Activated naive CD4-positive, alpha-beta T cell treated with anti-CD3 and anti-CD28 coated beads, Interleukin-2, amount 10 ng/mL, durations not matched to agents 7 days and 5 days (primary cell): ENCODE results near the gene ZNF865.

Experiments used
- CTCF ChIA-PET: fragments of 350-600 bp; sonication (Branson Sonifier 250); formaldehyde crosslinking; loops from one replicate; lab custom pipeline; 2021; ENCODE audit warnings: antibody characterized with exemption; lab: Charles Lee
- DNase-seq: peaks from one replicate; pipeline ENCODE4 v3.0.0-alpha.2; 2020
- H3K27ac Mint-ChIP-seq: one replicate; pipeline ENCODE4 v1.8.0; 2021; ENCODE audit warnings: mild to moderate bottlenecking, moderate library complexity, mixed read lengths
- H3K27me3 Mint-ChIP-seq: one replicate; pipeline ENCODE4 v1.8.0; 2021; ENCODE audit warnings: mild to moderate bottlenecking, mixed read lengths
- H3K36me3 Mint-ChIP-seq: one replicate; pipeline ENCODE4 v1.8.0; 2021; ENCODE audit warnings: mixed read lengths
- H3K4me1 Mint-ChIP-seq: one replicate; pipeline ENCODE4 v1.8.0; 2021; ENCODE audit warnings: mixed read lengths
- H3K4me3 Mint-ChIP-seq: one replicate; pipeline ENCODE4 v1.8.0; 2021; ENCODE audit warnings: mild to moderate bottlenecking, moderate library complexity, mixed read lengths
- H3K9me3 Mint-ChIP-seq: one replicate; pipeline ENCODE4 v1.8.0; 2021; ENCODE audit warnings: mixed read lengths

ZNF865 gene

GRCh38 chr19:55652311-55653128, 47.1 kb downstream of the ZNF865 start:
- CTCF ChIA-PET: interaction anchor here (0.7 to 1.6 kb wide), 5 partner anchors 9 to 640 kb away, joined by 3 to 23 read pairs (median 4); partner anchors contain the start of gene ZNF581
- peaks cover 19% of the 10 kb centered on the region for H3K36me3 Mint-ChIP-seq
- H3K27me3 Mint-ChIP-seq: peaks cover 4% of the 10 kb centered on the region
- peak overlapping the region; percentile 43 for H3K4me3 Mint-ChIP-seq
- H3K27ac Mint-ChIP-seq: peak overlapping the region; percentile 26
- H3K4me1 Mint-ChIP-seq: peaks cover 46% of the 10 kb centered on the region
- H3K9me3 Mint-ChIP-seq: no peaks in the 10 kb centered on the region
- no peak for DNase-seq

DNA sequence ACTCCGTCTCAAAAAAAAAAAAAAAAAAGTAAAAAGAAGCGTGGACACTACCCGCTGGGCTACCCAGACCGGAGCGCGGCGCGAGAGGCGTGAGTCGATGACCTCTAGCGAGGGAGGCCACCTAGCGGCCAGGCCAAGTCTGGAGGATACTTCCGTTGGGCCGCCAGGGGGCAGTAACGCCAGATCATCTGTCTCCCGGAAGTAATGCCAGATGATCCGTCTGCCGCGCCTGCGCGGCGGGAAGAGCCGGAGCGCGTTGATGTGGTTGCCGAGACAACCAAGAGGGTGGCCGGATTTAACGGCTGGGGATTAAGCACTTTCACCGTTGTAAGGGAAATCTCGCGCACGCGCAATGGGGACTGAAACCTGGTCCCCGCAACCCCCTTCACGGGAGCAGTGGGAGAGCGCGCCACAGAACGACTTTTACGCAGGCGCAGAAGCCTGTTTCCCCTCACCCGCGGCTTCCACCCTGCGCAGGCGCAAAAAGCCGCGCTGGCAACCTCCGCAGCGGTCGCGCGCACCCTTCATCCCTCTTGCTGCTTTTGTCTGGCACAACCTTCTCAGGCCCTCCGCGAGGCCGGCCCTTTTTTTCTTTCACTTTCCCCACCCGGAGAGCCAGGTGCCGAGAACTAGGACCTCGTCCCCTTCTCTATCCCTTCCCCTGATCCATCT, 48.3 kb downstream of the ZNF865 start:
- peak overlapping the region; percentile 78 for H3K4me3 Mint-ChIP-seq
- H3K36me3 Mint-ChIP-seq: peaks cover 19% of the 10 kb centered on the region
- peaks cover 4% of the 10 kb centered on the region for H3K27me3 Mint-ChIP-seq
- no peaks in the 10 kb centered on the region for H3K9me3 Mint-ChIP-seq
- peak overlapping the region; percentile 92 for H3K27ac Mint-ChIP-seq
- peak; percentile 98 for DNase-seq
- peaks cover 49% of the 10 kb centered on the region for H3K4me1 Mint-ChIP-seq
- CTCF ChIA-PET: interaction anchor here (0.6 to 1.6 kb wide), 14 partner anchors 8 to 680 kb away, joined by 3 to 23 read pairs (median 4); partner anchors contain the start of gene ZNF581

DNA sequence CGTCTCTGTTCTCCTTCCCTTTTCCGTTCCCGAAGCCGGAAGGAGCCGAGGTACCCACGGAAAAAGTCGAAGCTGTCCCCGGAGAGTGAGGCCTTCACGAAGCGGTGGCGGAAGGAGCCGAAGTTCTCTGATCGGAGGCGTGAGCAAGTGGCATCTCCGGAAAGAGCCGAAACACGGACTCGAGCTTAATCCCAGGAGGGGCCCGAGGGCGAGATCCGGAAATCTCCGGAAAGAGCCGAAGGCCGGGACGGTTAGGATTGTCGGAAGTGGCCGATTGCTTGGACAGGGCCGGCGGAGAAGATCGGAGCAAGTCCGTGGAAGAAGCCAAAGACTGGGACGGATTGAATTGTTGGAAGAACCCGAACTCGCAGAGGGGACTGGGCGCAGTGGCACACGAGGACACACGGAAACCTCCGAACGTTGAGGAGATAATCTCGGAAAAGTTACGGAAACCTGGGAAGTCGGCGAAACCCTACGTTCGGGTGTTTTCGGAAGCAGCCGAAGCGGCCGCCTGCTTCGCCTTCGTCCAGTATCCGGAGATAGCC, 48.9 kb downstream of the ZNF865 start:
- peak overlapping the region; percentile 78 for H3K4me3 Mint-ChIP-seq
- peaks cover 48% of the 10 kb centered on the region for H3K4me1 Mint-ChIP-seq
- peaks cover 20% of the 10 kb centered on the region for H3K36me3 Mint-ChIP-seq
- H3K27me3 Mint-ChIP-seq: peaks cover 4% of the 10 kb centered on the region
- no peaks in the 10 kb centered on the region for H3K9me3 Mint-ChIP-seq
- DNase-seq: peak; percentile 100
- peak overlapping the region; percentile 92 for H3K27ac Mint-ChIP-seq
- CTCF ChIA-PET: interaction anchor here (0.6 to 1.2 kb wide), 9 partner anchors 9 to 679 kb away, joined by 3 to 7 read pairs (median 3); no protein-coding TSS in a partner anchor

- Mint-ChIP-seq H3K27me3 (peaks cover 4% of the 10 kb centered on the region), H3K36me3 (peaks cover 21% of the 10 kb centered on the region), H3K4me1 (peaks cover 49% of the 10 kb centered on the region), H3K4me3 (peak within 1 kb of the TSS; percentile 78), H3K9me3 (no peaks in the 10 kb centered on the region), H3K27ac (peak within 1 kb of the TSS; percentile 92)
- CTCF ChIA-PET: interaction anchor here (0.6 to 1.2 kb wide), 8 partner anchors 9 to 679 kb away, joined by 3 to 7 read pairs (median 3); no protein-coding TSS in a partner anchor
- peak; percentile 97 for DNase-seq
These were observed 49.6 kb downstream of the ZNF865 start, which contains the start of gene U2AF2 for GRCh38 chr19:55654868-55655647. U2AF2 (plus strand) TSS chr19:55655035; CDS start chr19:55655105, 70 bp downstream.

DNA sequence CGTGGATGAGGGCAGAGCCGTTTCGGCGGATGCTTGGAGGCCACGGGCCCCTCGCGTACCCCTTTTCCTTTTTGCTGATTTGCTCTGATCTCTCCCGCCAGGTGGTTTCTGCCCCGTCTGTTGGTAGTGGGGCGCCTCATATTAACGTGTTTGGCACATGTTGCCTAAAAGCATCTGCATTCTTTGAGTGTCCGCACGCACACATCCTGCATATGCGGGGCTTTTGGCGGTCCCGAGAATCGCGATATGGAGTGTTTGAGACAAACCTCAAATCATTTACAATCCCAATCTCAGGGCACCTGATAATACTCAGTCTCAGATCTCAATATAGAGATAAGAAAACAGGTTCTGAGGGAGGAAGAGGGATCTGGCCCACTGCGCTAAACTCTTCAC, 50.2 kb downstream of the ZNF865 start:
- H3K4me3 Mint-ChIP-seq: peak overlapping the region; percentile 78
- DNase-seq: no peak
- H3K27ac Mint-ChIP-seq: peak overlapping the region; percentile 92
- peaks cover 21% of the 10 kb centered on the region for H3K36me3 Mint-ChIP-seq
- CTCF ChIA-PET: no interaction called here
- no peaks in the 10 kb centered on the region for H3K9me3 Mint-ChIP-seq
- H3K27me3 Mint-ChIP-seq: peaks cover 4% of the 10 kb centered on the region
- peaks cover 46% of the 10 kb centered on the region for H3K4me1 Mint-ChIP-seq

- Mint-ChIP-seq H3K27ac (peak overlapping the region; percentile 92), H3K27me3 (peaks cover 4% of the 10 kb centered on the region), H3K36me3 (peaks cover 27% of the 10 kb centered on the region), H3K4me1 (peaks cover 44% of the 10 kb centered on the region), H3K9me3 (no peaks in the 10 kb centered on the region), H3K4me3 (peak overlapping the region; percentile 78)
- CTCF ChIA-PET: interaction anchor here (0.8 to 1.6 kb wide), 3 partner anchors 15 to 153 kb away, joined by 3 to 7 read pairs (median 3); no protein-coding TSS in a partner anchor
- DNase-seq: no peak
These were observed 51.1 kb downstream of the ZNF865 start for GRCh38 chr19:55656552-55656951.

- CTCF ChIA-PET: interaction anchor here (0.8 to 1.6 kb wide), 3 partner anchors 14 to 152 kb away, joined by 3 to 7 read pairs (median 3); no protein-coding TSS in a partner anchor
- Mint-ChIP-seq H3K36me3 (peaks cover 33% of the 10 kb centered on the region), H3K4me1 (peaks cover 44% of the 10 kb centered on the region)
These were observed 51.7 kb downstream of the ZNF865 start for GRCh38 chr19:55656988-55657747.

DNA sequence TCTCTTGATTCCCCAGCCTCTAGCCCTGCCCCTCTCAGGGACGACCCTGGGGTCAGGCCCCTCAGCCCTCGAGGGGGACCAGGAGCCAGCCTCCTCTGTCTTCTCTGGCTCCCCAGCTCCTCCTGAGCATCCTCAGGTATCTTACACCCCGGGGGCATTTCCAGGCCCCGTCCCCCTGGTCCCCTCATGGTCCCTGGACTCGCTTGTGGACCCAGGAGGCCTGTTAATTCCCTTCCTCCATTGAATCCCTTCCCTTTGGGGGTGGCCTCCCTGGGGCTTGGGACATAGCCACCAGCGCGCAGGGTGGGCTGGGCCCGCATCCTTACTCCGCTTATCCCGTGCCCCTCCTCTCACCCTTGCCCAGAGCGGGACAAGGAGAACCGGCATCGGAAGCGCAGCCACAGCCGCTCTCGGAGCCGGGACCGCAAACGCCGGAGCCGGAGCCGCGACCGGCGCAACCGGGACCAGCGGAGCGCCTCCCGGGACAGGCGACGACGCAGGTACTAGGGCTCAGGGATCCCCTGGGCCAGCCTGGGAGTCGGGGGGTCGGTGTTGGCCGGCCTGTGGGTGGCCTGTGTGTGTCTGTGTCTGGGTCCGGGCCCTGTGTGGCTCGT, 53.5 kb downstream of the ZNF865 start:
- Mint-ChIP-seq H3K27ac (no peak overlapping the region), H3K4me1 (peaks cover 42% of the 10 kb centered on the region), H3K27me3 (no peaks in the 10 kb centered on the region), H3K9me3 (no peaks in the 10 kb centered on the region), H3K36me3 (peaks cover 49% of the 10 kb centered on the region), H3K4me3 (no peak overlapping the region)
- CTCF ChIA-PET: interaction anchor here (1.0 kb wide), 1 partner anchor 13 kb away, joined by 3 read pairs; no protein-coding TSS in a partner anchor
- DNase-seq: no peak

More at GRCh38 chr19:55656988-55657747, 51.7 kb downstream of the ZNF865 start:
- Mint-ChIP-seq H3K9me3 (no peaks in the 10 kb centered on the region), H3K27ac (no peak overlapping the region), H3K4me3 (peak overlapping the region; percentile 78), H3K27me3 (peaks cover 4% of the 10 kb centered on the region)
- no peak for DNase-seq

DNA sequence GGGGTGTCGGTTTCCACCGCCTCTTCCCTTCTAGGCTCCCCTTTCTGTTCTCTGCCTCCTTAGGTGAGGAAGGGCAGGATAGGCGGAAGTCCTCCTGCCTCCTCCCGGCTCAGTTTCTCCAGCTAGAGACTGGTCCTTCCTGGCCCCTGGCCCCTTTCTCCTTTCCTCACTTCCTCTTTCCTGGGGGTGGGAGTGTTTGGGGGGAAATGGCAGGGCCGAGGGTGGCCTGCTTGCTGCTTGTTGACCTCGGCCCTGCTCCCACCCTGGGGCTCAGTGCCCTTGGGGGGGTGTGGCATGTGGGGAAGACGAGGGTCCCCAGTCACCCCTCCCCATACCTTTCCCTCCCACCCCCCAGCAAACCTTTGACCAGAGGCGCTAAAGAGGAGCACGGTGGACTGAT, 54.4 kb downstream of the ZNF865 start:
- no peak overlapping the region for H3K4me3 Mint-ChIP-seq
- H3K9me3 Mint-ChIP-seq: no peaks in the 10 kb centered on the region
- DNase-seq: no peak
- peak overlapping the region; percentile 52 for H3K27ac Mint-ChIP-seq
- H3K4me1 Mint-ChIP-seq: peaks cover 42% of the 10 kb centered on the region
- CTCF ChIA-PET: interaction anchor here (1.0 kb wide), 1 partner anchor 12 kb away, joined by 3 read pairs; no protein-coding TSS in a partner anchor
- H3K36me3 Mint-ChIP-seq: peaks cover 57% of the 10 kb centered on the region
- H3K27me3 Mint-ChIP-seq: no peaks in the 10 kb centered on the region

GRCh38 chr19:55660404-55660803, 55.0 kb downstream of the ZNF865 start:
- Mint-ChIP-seq H3K27me3 (no peaks in the 10 kb centered on the region), H3K27ac (no peak overlapping the region), H3K4me3 (no peak overlapping the region), H3K36me3 (peaks cover 57% of the 10 kb centered on the region), H3K9me3 (no peaks in the 10 kb centered on the region), H3K4me1 (peaks cover 42% of the 10 kb centered on the region)
- no peak for DNase-seq
- CTCF ChIA-PET: interaction anchor here (1.0 kb wide), 1 partner anchor 11 kb away, joined by 3 read pairs; no protein-coding TSS in a partner anchor

DNA sequence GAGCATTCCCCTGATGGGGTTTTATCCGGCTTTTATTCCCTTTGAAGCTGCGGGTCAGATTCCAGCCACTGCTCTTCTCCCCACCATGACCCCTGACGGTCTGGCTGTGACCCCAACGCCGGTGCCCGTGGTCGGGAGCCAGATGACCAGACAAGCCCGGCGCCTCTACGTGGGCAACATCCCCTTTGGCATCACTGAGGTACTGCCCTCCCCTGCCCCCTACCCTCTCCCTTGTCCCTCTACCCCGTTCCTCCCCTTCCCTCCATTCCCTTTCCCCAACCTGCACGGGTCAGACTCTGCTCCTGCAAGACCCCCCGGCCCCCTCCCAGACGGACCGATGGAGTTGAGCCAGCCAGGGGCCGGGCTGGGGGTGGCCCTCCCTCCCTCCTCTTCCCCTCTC, 55.5 kb downstream of the ZNF865 start:
- no peak for DNase-seq
- peaks cover 38% of the 10 kb centered on the region for H3K4me1 Mint-ChIP-seq
- H3K27ac Mint-ChIP-seq: no peak overlapping the region
- no peak overlapping the region for H3K4me3 Mint-ChIP-seq
- H3K36me3 Mint-ChIP-seq: peaks cover 56% of the 10 kb centered on the region
- H3K27me3 Mint-ChIP-seq: no peaks in the 10 kb centered on the region
- CTCF ChIA-PET: no interaction called here
- no peaks in the 10 kb centered on the region for H3K9me3 Mint-ChIP-seq

GRCh38 chr19:55661826-55662225, 56.4 kb downstream of the ZNF865 start:
- CTCF ChIA-PET: no interaction called here
- Mint-ChIP-seq H3K4me3 (no peak overlapping the region), H3K4me1 (peaks cover 30% of the 10 kb centered on the region), H3K36me3 (peaks cover 55% of the 10 kb centered on the region), H3K27me3 (no peaks in the 10 kb centered on the region), H3K9me3 (no peaks in the 10 kb centered on the region), H3K27ac (no peak overlapping the region)
- no peak for DNase-seq
